Loucy (cell line): ENCODE data around the gene IL21R.

Source experiments
- EZH2phosphoT487 ChIP-seq: fragments of 200-600 bp; IDR thresholded peaks from 2 replicates; pipeline ENCODE4 v1.6.1; 2018; ENCODE audit warnings: antibody characterized with exemption, mild to moderate bottlenecking, moderate library complexity, borderline replicate concordance
- TF ChIP-seq, protein P1 (sequence below): fragments of 200-600 bp; sonication (generic); conservative IDR thresholded peaks from 2 replicates; pipeline ENCODE4 v1.5.1; 2014; ENCODE audit warnings: mild to moderate bottlenecking, antibody characterized with exemption, low read length

DNA sequence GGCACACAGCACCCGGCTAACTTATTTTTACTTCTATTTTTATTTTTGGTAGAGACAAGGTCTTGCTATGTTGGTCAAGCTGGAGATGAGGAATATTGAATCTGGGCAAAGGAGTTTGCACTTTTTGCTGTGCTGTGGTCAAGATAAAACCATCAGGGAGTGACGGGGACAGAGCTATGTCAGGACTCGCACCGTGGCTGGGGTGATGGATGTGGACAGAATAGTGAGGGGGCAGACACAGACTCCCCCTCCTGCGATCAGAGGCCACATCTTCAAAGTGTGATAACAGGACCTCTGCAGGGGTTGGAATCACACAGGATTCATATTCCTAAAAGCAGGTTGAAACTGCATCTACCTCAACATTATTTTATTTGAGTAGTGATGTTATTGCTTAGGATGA is 25.6 kb downstream of the IL21R start:
- TF ChIP-seq, protein P1, sequence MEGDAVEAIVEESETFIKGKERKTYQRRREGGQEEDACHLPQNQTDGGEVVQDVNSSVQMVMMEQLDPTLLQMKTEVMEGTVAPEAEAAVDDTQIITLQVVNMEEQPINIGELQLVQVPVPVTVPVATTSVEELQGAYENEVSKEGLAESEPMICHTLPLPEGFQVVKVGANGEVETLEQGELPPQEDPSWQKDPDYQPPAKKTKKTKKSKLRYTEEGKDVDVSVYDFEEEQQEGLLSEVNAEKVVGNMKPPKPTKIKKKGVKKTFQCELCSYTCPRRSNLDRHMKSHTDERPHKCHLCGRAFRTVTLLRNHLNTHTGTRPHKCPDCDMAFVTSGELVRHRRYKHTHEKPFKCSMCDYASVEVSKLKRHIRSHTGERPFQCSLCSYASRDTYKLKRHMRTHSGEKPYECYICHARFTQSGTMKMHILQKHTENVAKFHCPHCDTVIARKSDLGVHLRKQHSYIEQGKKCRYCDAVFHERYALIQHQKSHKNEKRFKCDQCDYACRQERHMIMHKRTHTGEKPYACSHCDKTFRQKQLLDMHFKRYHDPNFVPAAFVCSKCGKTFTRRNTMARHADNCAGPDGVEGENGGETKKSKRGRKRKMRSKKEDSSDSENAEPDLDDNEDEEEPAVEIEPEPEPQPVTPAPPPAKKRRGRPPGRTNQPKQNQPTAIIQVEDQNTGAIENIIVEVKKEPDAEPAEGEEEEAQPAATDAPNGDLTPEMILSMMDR, result no peak
- no peak for TF ChIP-seq EZH2phosphoT487
